ENCODE data around the gene UNC5C. TPM values are rescaled to one million over a fixed set of nuclear protein-coding genes. Genes with fewer than 3 reads are reported as not detected.

UNC5C gene
- total RNA-seq, 1 experiment from 2014 or later, result 8.2 TPM

- TF ChIP-seq POLR2AphosphoS5 (IDR thresholded peaks at IDR 0.05; ENCODE audit: low read depth, low read length) (no peak), SIN3A (IDR thresholded peaks at IDR 0.05; ENCODE audit: borderline replicate concordance, insufficient read depth, low read depth, low read length) (no peak), CTCF (IDR thresholded peaks at IDR 0.05) (no peak)
- no peak for DNase-seq (ENCODE audit: low read depth, low spot score)
- ChIA-PET CTCF (no interaction called here), POLR2A (no interaction called here)
- in situ Hi-C loops (cut with HindIII; ENCODE audit: low pct_unique_long_range_greater_than_20kb, low sequenced_read_pairs), result no loop called here
- H3K4me1 ChIP-seq (ENCODE audit: control insufficient read depth, insufficient read depth, low read length), result no peaks in the 10 kb centered on the region
- no peak overlapping the region for H3K27ac ChIP-seq (ENCODE audit: low read length)
- H3K27me3 ChIP-seq (ENCODE audit: control insufficient read depth, insufficient read depth, low read length), result no peaks in the 10 kb centered on the region
- no peaks in the 10 kb centered on the region; the same call in 1 of the 2 replicates for H3K36me3 ChIP-seq (ENCODE audit: control insufficient read depth, insufficient read depth, low read length)
- H3K4me3 ChIP-seq (ENCODE audit: low read depth in 2 of 2, low read length in 2 of 2), result no peak overlapping the region
- no peak for ATAC-seq
- no TSS peak for BruUV-seq (replicated peaks)
- intact Hi-C loops (cut with micrococcal nuclease; ENCODE audit: unreplicated experiment), result no loop called here
- H3K9me3 ChIP-seq (ENCODE audit: control insufficient read depth, insufficient read depth, low read depth, low read length), result no peaks in the 10 kb centered on the region
Measured at GRCh38 chr4:95272797-95273196, 276.0 kb downstream of the UNC5C start.

GRCh38 chr4:95272036-95272435 lies 276.7 kb downstream of the UNC5C start:
- TF ChIP-seq POLR2AphosphoS5 (IDR thresholded peaks at IDR 0.05; ENCODE audit: low read depth, low read length), result no peak
- no peak for TF ChIP-seq CTCF (IDR thresholded peaks at IDR 0.05)
- TF ChIP-seq TCF7L2 (IDR thresholded peaks at IDR 0.05; ENCODE audit: low read depth, low read length), result no peak
- no peak for TF ChIP-seq SIN3A (IDR thresholded peaks at IDR 0.05; ENCODE audit: borderline replicate concordance, insufficient read depth, low read depth, low read length)
- TF ChIP-seq REST (IDR thresholded peaks at IDR 0.05; ENCODE audit: insufficient read depth in 1 of 2, low read depth in 2 of 2, low read length in 1 of 2), result no peak
- H3K36me3 ChIP-seq (ENCODE audit: control insufficient read depth, insufficient read depth, low read length), result no peaks in the 10 kb centered on the region; the same call in 1 of the 2 replicates
- DNase-seq (ENCODE audit: low read depth, low spot score) (no peak), ATAC-seq (no peak)
- in situ Hi-C loops (cut with HindIII; ENCODE audit: low pct_unique_long_range_greater_than_20kb, low sequenced_read_pairs) (no loop called here), intact Hi-C loops (cut with micrococcal nuclease; ENCODE audit: unreplicated experiment) (no loop called here)
- no peaks in the 10 kb centered on the region for H3K4me1 ChIP-seq (ENCODE audit: control insufficient read depth, insufficient read depth, low read length)
- H3K4me3 ChIP-seq (ENCODE audit: low read depth in 2 of 2, low read length in 2 of 2), result no peak overlapping the region
- H3K27ac ChIP-seq (ENCODE audit: low read length), result no peak overlapping the region
- ChIA-PET POLR2A (no interaction called here), CTCF (no interaction called here)
- no TSS peak for BruUV-seq (replicated peaks)
- H3K9me3 ChIP-seq (ENCODE audit: control insufficient read depth, insufficient read depth, low read depth, low read length), result no peaks in the 10 kb centered on the region
- no peaks in the 10 kb centered on the region for H3K27me3 ChIP-seq (ENCODE audit: control insufficient read depth, insufficient read depth, low read length)

Data from Panc1 (cell line).